Measurements from ENCODE around the gene MOB3B.

The MOB3B gene

DNA sequence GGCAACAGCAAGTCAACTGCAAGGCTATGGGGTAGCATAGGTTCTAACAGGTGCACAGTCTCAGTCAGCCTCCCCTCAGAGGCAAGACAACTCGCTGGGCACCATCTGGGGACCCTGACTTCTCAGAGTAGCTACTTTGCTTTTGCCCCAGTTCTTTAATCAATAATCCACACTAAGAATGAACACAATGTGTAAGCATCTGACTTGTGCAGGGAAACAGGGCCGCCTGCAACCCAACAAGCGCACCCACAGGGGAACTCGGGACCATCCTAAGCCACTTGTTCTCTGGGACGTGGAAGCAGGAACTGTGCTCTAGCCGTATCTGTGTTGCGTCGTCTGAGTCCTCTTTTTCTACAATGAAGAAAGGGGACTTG is 1.9 kb downstream of the MOB3B start:
- Histone ChIP-seq H3K9ac (ENCODE audit: low read length) (no peak overlapping the region), H3K4me1 (ENCODE audit: control insufficient read depth, insufficient read depth, low read length) (peaks cover 7% of the 10 kb centered on the region)

DNA sequence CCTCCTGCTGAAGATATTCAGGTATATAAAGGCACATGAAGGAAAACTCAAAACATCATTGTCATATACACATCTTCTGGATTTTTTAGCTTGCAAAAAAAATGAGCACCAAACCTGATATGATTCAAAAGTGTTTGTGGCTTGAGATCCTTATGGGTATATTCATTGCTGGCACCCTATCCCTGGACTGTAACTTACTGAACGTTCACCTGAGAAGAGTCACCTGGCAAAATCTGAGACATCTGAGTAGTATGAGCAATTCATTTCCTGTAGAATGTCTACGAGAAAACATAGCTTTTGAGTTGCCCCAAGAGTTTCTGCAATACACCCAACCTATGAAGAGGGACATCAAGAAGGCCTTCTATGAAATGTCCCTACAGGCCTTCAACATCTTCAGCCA is 5.4 kb downstream of the MOB3B start, which contains the start of gene IFNK:
Gene IFNK (plus strand): TSS at position 55 of the 400 bp plus-strand sequence. CDS start 47 bp downstream, at position 102.
- H3K9ac ChIP-seq (ENCODE audit: low read length), result no peak within 1 kb of the TSS
- no peaks in the 10 kb centered on the region for H3K36me3 ChIP-seq (ENCODE audit: control insufficient read depth, insufficient read depth, low read length)
- H3K27ac ChIP-seq (ENCODE audit: low read depth, low read length), result no peak within 1 kb of the TSS
- no peaks in the 10 kb centered on the region for H3K27me3 ChIP-seq (ENCODE audit: control insufficient read depth, insufficient read depth, low read length)
- no peak within 1 kb of the TSS for H3K4me3 ChIP-seq (ENCODE audit: low read length)
- peaks cover 7% of the 10 kb centered on the region for H3K4me1 ChIP-seq (ENCODE audit: control insufficient read depth, insufficient read depth, low read length)

More for the DNA sequence above, 1.9 kb downstream of the MOB3B start:
- H3K27me3 ChIP-seq (ENCODE audit: control insufficient read depth, insufficient read depth, low read length), result no peaks in the 10 kb centered on the region
- H3K27ac ChIP-seq (ENCODE audit: low read depth, low read length), result peak overlapping the region; percentile 94
- no peaks in the 10 kb centered on the region for H3K36me3 ChIP-seq (ENCODE audit: control insufficient read depth, insufficient read depth, low read length)
- H3K4me3 ChIP-seq (ENCODE audit: low read length), result peak overlapping the region; percentile 89

DNA sequence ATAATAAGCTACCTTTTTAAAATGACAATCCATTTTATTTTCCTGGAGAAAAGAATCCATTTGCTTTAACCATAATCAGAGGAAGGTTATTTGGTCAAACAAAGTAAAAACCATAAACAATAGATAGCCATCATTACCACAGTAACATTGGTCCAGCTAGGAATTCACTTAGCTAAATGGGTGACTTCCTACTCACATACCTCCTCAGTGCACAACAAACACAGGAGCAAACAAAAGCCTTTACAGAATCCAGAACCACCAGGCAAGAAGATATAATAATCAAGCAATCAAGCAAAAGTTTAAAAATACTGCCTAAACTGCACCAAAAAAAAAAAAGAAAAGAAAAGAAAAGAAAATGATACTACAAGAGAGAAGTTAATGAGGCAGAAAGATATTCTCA is 6.5 kb downstream of the MOB3B start:
- H3K27ac ChIP-seq (ENCODE audit: low read depth, low read length), result no peak overlapping the region
- peaks cover 7% of the 10 kb centered on the region for H3K4me1 ChIP-seq (ENCODE audit: control insufficient read depth, insufficient read depth, low read length)
- H3K4me3 ChIP-seq (ENCODE audit: low read length), result no peak overlapping the region
- H3K36me3 ChIP-seq (ENCODE audit: control insufficient read depth, insufficient read depth, low read length), result no peaks in the 10 kb centered on the region
- no peak overlapping the region for H3K9ac ChIP-seq (ENCODE audit: low read length)
- no peaks in the 10 kb centered on the region for H3K27me3 ChIP-seq (ENCODE audit: control insufficient read depth, insufficient read depth, low read length)

DNA sequence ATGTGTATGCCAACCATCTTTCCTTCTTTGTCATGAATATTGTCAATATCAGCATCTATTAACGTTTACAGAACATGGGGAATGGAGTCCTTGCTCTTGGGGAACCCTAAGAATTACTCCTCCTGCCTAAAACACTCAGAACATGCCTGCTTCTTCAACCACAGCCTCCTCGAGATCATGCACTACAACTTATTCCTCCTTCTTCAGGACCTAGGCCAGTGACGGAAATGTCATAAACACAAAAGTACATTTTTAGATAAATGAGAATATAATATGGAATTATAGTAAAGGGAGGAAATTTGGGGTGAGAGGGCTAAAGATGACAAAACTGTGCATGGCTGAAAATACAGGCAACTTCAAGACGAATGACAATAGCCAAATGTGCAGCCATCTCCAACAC is 8.6 kb downstream of the MOB3B start:
- Histone ChIP-seq H3K27me3 (ENCODE audit: control insufficient read depth, insufficient read depth, low read length) (no peaks in the 10 kb centered on the region), H3K27ac (ENCODE audit: low read depth, low read length) (no peak overlapping the region), H3K4me1 (ENCODE audit: control insufficient read depth, insufficient read depth, low read length) (peaks cover 2% of the 10 kb centered on the region), H3K36me3 (ENCODE audit: control insufficient read depth, insufficient read depth, low read length) (no peaks in the 10 kb centered on the region), H3K9ac (ENCODE audit: low read length) (no peak overlapping the region), H3K4me3 (ENCODE audit: low read length) (no peak overlapping the region)

DNA sequence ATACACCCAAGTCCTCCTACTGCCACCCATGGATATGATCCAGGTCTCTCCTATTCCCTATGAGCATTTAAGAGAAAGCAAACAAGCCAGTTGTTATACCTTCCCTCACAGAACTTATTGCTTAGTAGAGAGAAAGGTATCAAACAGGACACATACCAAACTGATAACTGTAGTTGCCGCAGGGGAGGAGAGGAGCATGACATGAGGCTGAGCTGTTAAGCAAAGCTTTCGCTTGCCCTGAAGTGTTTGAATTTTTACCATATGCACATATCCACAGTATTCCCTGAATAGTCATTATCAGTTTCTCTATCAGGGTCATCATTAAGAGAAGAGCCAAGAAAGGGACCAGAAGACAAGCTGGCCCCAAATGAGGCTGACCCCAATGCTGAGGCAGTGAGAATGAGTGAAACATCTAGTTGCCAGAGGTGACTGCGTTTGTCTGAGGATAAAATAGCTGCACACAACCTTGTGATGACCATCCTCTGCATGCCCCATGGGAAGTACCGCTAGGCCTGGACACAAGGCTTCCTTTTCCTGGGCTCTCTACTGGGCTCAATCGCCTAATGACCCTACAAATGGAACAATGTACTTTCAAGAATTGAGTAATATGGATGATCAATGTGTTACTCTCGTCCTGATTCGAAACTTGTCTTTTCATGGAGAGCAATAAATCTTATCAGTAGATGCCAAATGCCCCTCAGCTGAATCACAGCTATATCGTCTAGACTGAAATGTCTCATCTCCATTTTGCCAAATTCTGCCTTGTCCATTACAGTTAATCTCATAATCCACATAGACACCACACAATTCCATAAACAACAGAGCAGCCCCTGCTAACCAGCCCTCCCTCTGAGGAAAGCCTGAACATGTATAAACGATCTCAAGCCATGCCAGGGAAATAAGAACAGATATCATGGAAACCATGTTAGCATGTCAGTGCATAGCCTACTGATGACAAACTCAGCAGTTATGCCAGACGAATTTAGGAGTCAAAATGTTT is 9.8 kb downstream of the MOB3B start:
- no peaks in the 10 kb centered on the region for H3K27me3 ChIP-seq (ENCODE audit: control insufficient read depth, insufficient read depth, low read length)
- H3K4me3 ChIP-seq (ENCODE audit: low read length), result no peak overlapping the region
- no peak overlapping the region for H3K27ac ChIP-seq (ENCODE audit: low read depth, low read length)
- no peak overlapping the region for H3K9ac ChIP-seq (ENCODE audit: low read length)
- H3K4me1 ChIP-seq (ENCODE audit: control insufficient read depth, insufficient read depth, low read length), result peaks cover 3% of the 10 kb centered on the region
- no peaks in the 10 kb centered on the region for H3K36me3 ChIP-seq (ENCODE audit: control insufficient read depth, insufficient read depth, low read length)

GRCh38 chr9:27518809-27519208 is 10.8 kb downstream of the MOB3B start:
- no peak overlapping the region for H3K27ac ChIP-seq (ENCODE audit: low read depth, low read length)
- H3K4me3 ChIP-seq (ENCODE audit: low read length), result no peak overlapping the region
- no peaks in the 10 kb centered on the region for H3K27me3 ChIP-seq (ENCODE audit: control insufficient read depth, insufficient read depth, low read length)
- no peak overlapping the region for H3K9ac ChIP-seq (ENCODE audit: low read length)
- H3K36me3 ChIP-seq (ENCODE audit: control insufficient read depth, insufficient read depth, low read length), result no peaks in the 10 kb centered on the region
- peaks cover 5% of the 10 kb centered on the region for H3K4me1 ChIP-seq (ENCODE audit: control insufficient read depth, insufficient read depth, low read length)

- no peak overlapping the region for H3K4me3 ChIP-seq (ENCODE audit: low read length)
These were observed 11.6 kb downstream of the MOB3B start for GRCh38 chr9:27518006-27518405.

GRCh38 chr9:27514551-27514950 is 15.1 kb downstream of the MOB3B start:
- no peak overlapping the region for H3K4me3 ChIP-seq (ENCODE audit: low read length)
- H3K9ac ChIP-seq (ENCODE audit: low read length), result no peak overlapping the region
- no peaks in the 10 kb centered on the region for H3K36me3 ChIP-seq (ENCODE audit: control insufficient read depth, insufficient read depth, low read length)
- H3K4me1 ChIP-seq (ENCODE audit: control insufficient read depth, insufficient read depth, low read length), result peaks cover 5% of the 10 kb centered on the region
- no peaks in the 10 kb centered on the region for H3K27me3 ChIP-seq (ENCODE audit: control insufficient read depth, insufficient read depth, low read length)
- no peak overlapping the region for H3K27ac ChIP-seq (ENCODE audit: low read depth, low read length)

More at GRCh38 chr9:27518006-27518405, 11.6 kb downstream of the MOB3B start:
- Histone ChIP-seq H3K9ac (ENCODE audit: low read length) (no peak overlapping the region), H3K27me3 (ENCODE audit: control insufficient read depth, insufficient read depth, low read length) (no peaks in the 10 kb centered on the region), H3K27ac (ENCODE audit: low read depth, low read length) (no peak overlapping the region), H3K36me3 (ENCODE audit: control insufficient read depth, insufficient read depth, low read length) (no peaks in the 10 kb centered on the region), H3K4me1 (ENCODE audit: control insufficient read depth, insufficient read depth, low read length) (peaks cover 5% of the 10 kb centered on the region)

GRCh38 chr9:27511771-27512170 is 17.8 kb downstream of the MOB3B start:
- no peaks in the 10 kb centered on the region for H3K36me3 ChIP-seq (ENCODE audit: control insufficient read depth, insufficient read depth, low read length)
- H3K27ac ChIP-seq (ENCODE audit: low read depth, low read length), result no peak overlapping the region
- H3K9ac ChIP-seq (ENCODE audit: low read length), result no peak overlapping the region
- H3K4me1 ChIP-seq (ENCODE audit: control insufficient read depth, insufficient read depth, low read length), result peaks cover 5% of the 10 kb centered on the region
- no peak overlapping the region for H3K4me3 ChIP-seq (ENCODE audit: low read length)
- H3K27me3 ChIP-seq (ENCODE audit: control insufficient read depth, insufficient read depth, low read length), result no peaks in the 10 kb centered on the region

- peaks cover 5% of the 10 kb centered on the region for H3K4me1 ChIP-seq (ENCODE audit: control insufficient read depth, insufficient read depth, low read length)
- H3K36me3 ChIP-seq (ENCODE audit: control insufficient read depth, insufficient read depth, low read length), result no peaks in the 10 kb centered on the region
- no peak overlapping the region for H3K4me3 ChIP-seq (ENCODE audit: low read length)
- H3K27me3 ChIP-seq (ENCODE audit: control insufficient read depth, insufficient read depth, low read length), result no peaks in the 10 kb centered on the region
- H3K9ac ChIP-seq (ENCODE audit: low read length), result no peak overlapping the region
- no peak overlapping the region for H3K27ac ChIP-seq (ENCODE audit: low read depth, low read length)
These were observed 18.8 kb downstream of the MOB3B start for GRCh38 chr9:27510780-27511179.

GRCh38 chr9:27506981-27507380 is 22.6 kb downstream of the MOB3B start:
- Histone ChIP-seq H3K9ac (ENCODE audit: low read length) (no peak overlapping the region), H3K36me3 (ENCODE audit: control insufficient read depth, insufficient read depth, low read length) (no peaks in the 10 kb centered on the region), H3K4me3 (ENCODE audit: low read length) (no peak overlapping the region), H3K27ac (ENCODE audit: low read depth, low read length) (no peak overlapping the region), H3K27me3 (ENCODE audit: control insufficient read depth, insufficient read depth, low read length) (no peaks in the 10 kb centered on the region), H3K4me1 (ENCODE audit: control insufficient read depth, insufficient read depth, low read length) (no peaks in the 10 kb centered on the region)

DNA sequence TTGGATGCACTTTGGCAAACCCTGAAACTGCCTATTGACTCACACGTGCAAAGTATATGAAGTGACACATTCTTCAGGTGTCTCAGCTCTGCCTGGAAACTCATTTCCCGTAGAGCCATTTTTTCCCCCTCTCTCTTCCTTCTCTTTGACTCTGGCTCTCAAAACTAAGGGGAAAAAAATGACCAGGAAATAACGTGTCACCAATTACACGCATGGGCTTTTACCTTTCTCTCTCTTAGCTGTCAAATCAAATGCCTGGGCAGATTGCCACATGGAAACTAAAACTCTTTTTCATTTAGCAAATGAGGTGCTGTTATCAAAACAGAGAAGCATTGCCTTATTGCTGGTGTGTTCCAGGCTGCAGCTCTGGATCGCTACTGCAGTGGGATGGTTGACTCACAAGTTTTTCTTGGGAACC is 23.9 kb downstream of the MOB3B start:
- H3K4me1 ChIP-seq (ENCODE audit: control insufficient read depth, insufficient read depth, low read length), result no peaks in the 10 kb centered on the region
- no peaks in the 10 kb centered on the region for H3K27me3 ChIP-seq (ENCODE audit: control insufficient read depth, insufficient read depth, low read length)
- H3K4me3 ChIP-seq (ENCODE audit: low read length), result no peak overlapping the region
- H3K9ac ChIP-seq (ENCODE audit: low read length), result no peak overlapping the region
- H3K36me3 ChIP-seq (ENCODE audit: control insufficient read depth, insufficient read depth, low read length), result no peaks in the 10 kb centered on the region
- H3K27ac ChIP-seq (ENCODE audit: low read depth, low read length), result no peak overlapping the region

- Histone ChIP-seq H3K4me3 (ENCODE audit: low read length) (no peak overlapping the region), H3K4me1 (ENCODE audit: control insufficient read depth, insufficient read depth, low read length) (no peaks in the 10 kb centered on the region), H3K27ac (ENCODE audit: low read depth, low read length) (no peak overlapping the region), H3K36me3 (ENCODE audit: control insufficient read depth, insufficient read depth, low read length) (no peaks in the 10 kb centered on the region), H3K9ac (ENCODE audit: low read length) (no peak overlapping the region), H3K27me3 (ENCODE audit: control insufficient read depth, insufficient read depth, low read length) (no peaks in the 10 kb centered on the region)
These were observed 25.4 kb downstream of the MOB3B start for GRCh38 chr9:27504259-27504658.
